ENCODE measurements around the gene CRISP1.

CRISP1 gene

DNA sequence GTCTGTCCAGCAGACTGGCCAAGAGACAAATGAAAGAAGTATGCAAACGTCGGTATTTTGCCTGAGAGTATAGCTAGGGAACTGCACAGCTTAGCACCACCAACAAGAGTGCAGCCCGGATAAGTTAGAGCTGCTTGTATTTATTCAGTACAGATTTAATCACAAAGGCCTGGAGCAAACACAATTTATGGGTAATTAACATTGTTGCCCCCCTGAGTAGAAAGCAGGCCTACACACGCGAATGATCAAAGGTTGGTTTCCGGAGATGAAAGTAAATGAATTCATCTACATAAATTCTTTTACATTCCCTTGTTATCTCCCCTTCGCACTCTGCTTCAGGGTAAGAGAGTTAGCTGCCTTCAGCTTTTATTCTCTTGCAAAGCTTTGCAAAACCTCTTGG, 24.7 kb upstream of the CRISP1 start:
- no peak for ATAC-seq

GRCh38 chr6:49888742-49889431, 22.6 kb upstream of the CRISP1 start:
- no peak for TF ChIP-seq TSHZ2 (CRISPR knock-in tag; IDR thresholded peaks at IDR 0.05)
- no peak for TF ChIP-seq CSRNP3 (CRISPR knock-in tag; IDR thresholded peaks at IDR 0.05)
- TF ChIP-seq ZFP3 (CRISPR knock-in tag; IDR thresholded peaks at IDR 0.05): no peak
- TF ChIP-seq ESRRG (CRISPR knock-in tag; IDR thresholded peaks at IDR 0.05): no peak
- no peak for TF ChIP-seq ZFP30 (CRISPR knock-in tag; IDR thresholded peaks at IDR 0.05)
- TF ChIP-seq ZNF8 (CRISPR knock-in tag; IDR thresholded peaks at IDR 0.05): no peak
- no peak for TF ChIP-seq ZNF565 (CRISPR knock-in tag; conservative IDR thresholded peaks at IDR 0.05; ENCODE audit: low read depth)
- TF ChIP-seq SNAI2 (CRISPR knock-in tag; IDR thresholded peaks at IDR 0.05): no peak
- TF ChIP-seq PATZ1 (CRISPR knock-in tag; IDR thresholded peaks at IDR 0.05; ENCODE audit: borderline replicate concordance): no peak
- no peak for TF ChIP-seq CSDC2 (CRISPR knock-in tag; IDR thresholded peaks at IDR 0.05)
- TF ChIP-seq BACH2 (CRISPR knock-in tag; IDR thresholded peaks at IDR 0.05; ENCODE audit: borderline replicate concordance): no peak
- TF ChIP-seq PPARA (CRISPR knock-in tag; IDR thresholded peaks at IDR 0.05; ENCODE audit: borderline replicate concordance): no peak
- no peak for TF ChIP-seq TCF4 (CRISPR knock-in tag; IDR thresholded peaks at IDR 0.05; ENCODE audit: borderline replicate concordance)
- TF ChIP-seq ZNF70 (CRISPR knock-in tag; IDR thresholded peaks at IDR 0.05): no peak
- TF ChIP-seq TOX (CRISPR knock-in tag; IDR thresholded peaks at IDR 0.05; ENCODE audit: borderline replicate concordance): no peak
- no peak for TF ChIP-seq ARNTL (CRISPR knock-in tag; IDR thresholded peaks at IDR 0.05; ENCODE audit: borderline replicate concordance, low read depth)
- no peak for ATAC-seq

More for the DNA sequence above, 24.7 kb upstream of the CRISP1 start:
- TF ChIP-seq CSDC2 (CRISPR knock-in tag; IDR thresholded peaks at IDR 0.05): no peak
- no peak for TF ChIP-seq TOX (CRISPR knock-in tag; IDR thresholded peaks at IDR 0.05; ENCODE audit: borderline replicate concordance)
- no peak for TF ChIP-seq PATZ1 (CRISPR knock-in tag; IDR thresholded peaks at IDR 0.05; ENCODE audit: borderline replicate concordance)
- TF ChIP-seq ESRRG (CRISPR knock-in tag; IDR thresholded peaks at IDR 0.05): no peak
- no peak for TF ChIP-seq PPARA (CRISPR knock-in tag; IDR thresholded peaks at IDR 0.05; ENCODE audit: borderline replicate concordance)
- no peak for TF ChIP-seq GLIS3 (CRISPR knock-in tag; IDR thresholded peaks at IDR 0.05)
- TF ChIP-seq, protein P1, sequence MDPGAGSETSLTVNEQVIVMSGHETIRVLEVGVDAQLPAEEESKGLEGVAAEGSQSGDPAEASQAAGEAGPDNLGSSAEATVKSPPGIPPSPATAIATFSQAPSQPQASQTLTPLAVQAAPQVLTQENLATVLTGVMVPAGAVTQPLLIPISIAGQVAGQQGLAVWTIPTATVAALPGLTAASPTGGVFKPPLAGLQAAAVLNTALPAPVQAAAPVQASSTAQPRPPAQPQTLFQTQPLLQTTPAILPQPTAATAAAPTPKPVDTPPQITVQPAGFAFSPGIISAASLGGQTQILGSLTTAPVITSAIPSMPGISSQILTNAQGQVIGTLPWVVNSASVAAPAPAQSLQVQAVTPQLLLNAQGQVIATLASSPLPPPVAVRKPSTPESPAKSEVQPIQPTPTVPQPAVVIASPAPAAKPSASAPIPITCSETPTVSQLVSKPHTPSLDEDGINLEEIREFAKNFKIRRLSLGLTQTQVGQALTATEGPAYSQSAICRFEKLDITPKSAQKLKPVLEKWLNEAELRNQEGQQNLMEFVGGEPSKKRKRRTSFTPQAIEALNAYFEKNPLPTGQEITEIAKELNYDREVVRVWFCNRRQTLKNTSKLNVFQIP (CRISPR knock-in tag; IDR thresholded peaks at IDR 0.05; ENCODE audit: borderline replicate concordance, low read depth): no peak
- no peak for TF ChIP-seq OSR1 (CRISPR knock-in tag; IDR thresholded peaks at IDR 0.05)
- no peak for TF ChIP-seq ZNF8 (CRISPR knock-in tag; IDR thresholded peaks at IDR 0.05)
- no peak for TF ChIP-seq ZC3H10 (CRISPR knock-in tag; IDR thresholded peaks at IDR 0.05)
- TF ChIP-seq CSRNP3 (CRISPR knock-in tag; IDR thresholded peaks at IDR 0.05): no peak
- no peak for TF ChIP-seq ARNTL (CRISPR knock-in tag; IDR thresholded peaks at IDR 0.05; ENCODE audit: borderline replicate concordance, low read depth)
- TF ChIP-seq ZFP3 (CRISPR knock-in tag; IDR thresholded peaks at IDR 0.05): no peak
- no peak for TF ChIP-seq ZFP30 (CRISPR knock-in tag; IDR thresholded peaks at IDR 0.05)
